HCT116 (cell line): ENCODE data around the gene HYOU1. TPM values are rescaled to one million over a fixed set of nuclear protein-coding genes. Genes with fewer than 3 reads are reported as not detected.
A peak's percentile ranks its signal among the peaks of the same experiment; 100 is the strongest.

Experiments used
- ATAC-seq: fragments of 200-7000 bp; cut with Tn5 transposase; 2 replicates; pipeline ENCODE4 v1.9.1; 2020; ENCODE audit warnings: mild to moderate bottlenecking, moderate library complexity
- BruUV-seq: library from RNA; stranded (reverse); fragments of 400-500 nt; replicated peaks from 2 replicates; lab custom pipeline; 2021; lab: Mats Ljungman, UMichigan
- CTCF ChIA-PET: fragments of 300-600 bp; sonication (Branson Sonifier 250); formaldehyde crosslinking; loops from one replicate; lab custom pipeline; 2021; ENCODE audit warnings: antibody characterized with exemption; lab: Charles Lee
- POLR2A ChIA-PET: fragments of 300-600, 350-600 bp; sonication (Branson Sonifier 250); formaldehyde crosslinking; loops from one replicate; lab custom pipeline; 2021; ENCODE audit warnings: antibody characterized with exemption; lab: Charles Lee
- RAD21 ChIA-PET, 2 experiments: fragments of 300-600 bp; sonication (Branson Sonifier 250); formaldehyde crosslinking; loops; one replicate each; lab custom pipeline; 2023; ENCODE audit warnings: low total read pairs in 2 of 2; ENCODE audit not compliant: uncharacterized antibody in 2 of 2, unreplicated experiment in 2 of 2, low non-redundant PET in 1 of 2; lab: Charles Lee
- DNase-seq: peaks from one replicate; pipeline ENCODE4 v3.0.0-alpha.2; 2010; ENCODE audit warnings: low read depth, low spot score
- H2AFZ ChIP-seq: fragments of 200-600 bp; shearing (Covaris generic), sonication (generic); 2 replicates; pipeline ENCODE4 v1.6.1; 2017; ENCODE audit warnings: low read depth, mixed run types, mixed read lengths, antibody characterized with exemption, low read length; ENCODE audit not compliant: poor library complexity, severe bottlenecking
- H3K27ac ChIP-seq: 2 replicates; pipeline ENCODE4 v1.5.1; 2012; ENCODE audit warnings: low read depth, low read length
- H3K27me3 ChIP-seq: fragments of 200-600 bp; sonication (generic); 2 replicates; pipeline ENCODE4 v1.6.1; 2016; ENCODE audit warnings: mixed run types, low read length, mixed read lengths; ENCODE audit not compliant: insufficient read depth
- H3K36me3 ChIP-seq, 2 experiments: fragments of 200-500 bp in 1 of 2; fragments of 200-600 bp in 1 of 2; sonication (Bioruptor generic) in 1 of 2; sonication (generic) in 1 of 2; 2 replicates each; pipeline versions ENCODE4 v1.5.1 to v1.6.1; 2014 to 2016; ENCODE audit warnings: low read length in 2 of 2, inconsistent platforms in 1 of 2, mixed read lengths in 1 of 2, mixed run types in 1 of 2; ENCODE audit not compliant: insufficient read depth in 2 of 2, control insufficient read depth in 1 of 2
- H3K4me1 ChIP-seq, 2 experiments: fragments of 200-600 bp in 1 of 2; sonication (generic) in 1 of 2; 2 replicates each; pipeline versions ENCODE4 v1.5.1 to v1.6.1; 2012 to 2017; ENCODE audit warnings: low read length in 2 of 2, inconsistent platforms in 1 of 2, mild to moderate bottlenecking in 1 of 2, mixed read lengths in 1 of 2, mixed run types in 1 of 2, moderate library complexity in 1 of 2; ENCODE audit not compliant: insufficient read depth in 2 of 2, control insufficient read depth in 1 of 2
- H3K4me2 ChIP-seq: fragments of 200-600 bp; sonication (generic); 2 replicates; pipeline ENCODE4 v1.6.1; 2017; ENCODE audit warnings: mixed run types, low read length, mixed read lengths
- H3K4me3 ChIP-seq, 2 experiments: fragments of 200-600 bp in 1 of 2; sonication (generic) in 1 of 2; replicated peaks in 1 of 2; 2 replicates each; pipeline ENCODE4 v1.5.1; 2011 to 2016; ENCODE audit warnings: low read length in 2 of 2, control low read depth in 1 of 2, low read depth in 1 of 2, mild to moderate bottlenecking in 1 of 2, mixed read lengths in 1 of 2, mixed run types in 1 of 2
- H3K79me2 ChIP-seq: fragments of 200-600 bp; sonication (generic); 2 replicates; pipeline ENCODE4 v1.6.1; 2017; ENCODE audit warnings: mild to moderate bottlenecking, mixed run types, low read length, moderate library complexity, mixed read lengths; ENCODE audit not compliant: insufficient read depth
- H3K9ac ChIP-seq: fragments of 200-600 bp; sonication (generic); 2 replicates; pipeline ENCODE4 v1.6.1; 2016; ENCODE audit warnings: low read length, mixed read lengths
- H3K9me2 ChIP-seq: fragments of 200-600 bp; sonication (generic), shearing (Covaris generic); 2 replicates; pipeline ENCODE4 v1.6.1; 2017; ENCODE audit warnings: mixed run types, mild to moderate bottlenecking, moderate library complexity; ENCODE audit not compliant: insufficient read depth
- H3K9me3 ChIP-seq, 2 experiments: fragments of 200-500 bp in 1 of 2; fragments of 200-600 bp in 1 of 2; sonication (Bioruptor generic) in 1 of 2; sonication (generic) in 1 of 2; 2 replicates each; pipeline ENCODE4 v1.6.1; 2014 to 2017; ENCODE audit warnings: low read length in 2 of 2, mixed read lengths in 2 of 2, inconsistent platforms in 1 of 2, low read depth in 1 of 2, mild to moderate bottlenecking in 1 of 2, mixed run types in 1 of 2, moderate library complexity in 1 of 2; ENCODE audit not compliant: control insufficient read depth in 1 of 2, insufficient read depth in 1 of 2
- H4K20me1 ChIP-seq: fragments of 200-600 bp; sonication (generic), shearing (Covaris generic); 2 replicates; pipeline ENCODE4 v1.6.1; 2017; ENCODE audit warnings: mixed run types, mild to moderate bottlenecking, moderate library complexity; ENCODE audit not compliant: insufficient read depth
- EZH2phosphoT487 ChIP-seq: fragments of 200-600 bp; IDR thresholded peaks from 2 replicates; pipeline ENCODE4 v1.6.1; 2018; ENCODE audit warnings: antibody characterized with exemption, borderline replicate concordance
- FOSL1 ChIP-seq: IDR thresholded peaks from 2 replicates; pipeline ENCODE4 v1.6.1; 2012; ENCODE audit warnings: low read depth
- JUND ChIP-seq: IDR thresholded peaks from 2 replicates; pipeline ENCODE4 v1.6.1; 2012
- RAD21 ChIP-seq: IDR thresholded peaks from 2 replicates; pipeline ENCODE4 v1.6.1; 2012; ENCODE audit warnings: low read depth, mild to moderate bottlenecking
- SIN3A ChIP-seq: IDR thresholded peaks from 2 replicates; pipeline ENCODE4 v1.6.1; 2012; ENCODE audit warnings: low read depth
- intact Hi-C: fragments of 100-400 bp; cut with micrococcal nuclease; formaldehyde crosslinking; loops from 2 replicates; pipeline ENCODE4 v1.10.0; 2022
- total RNA-seq: library from RNA; stranded (reverse); gene quantifications from one replicate; pipeline ENCODE4 v1.2.1, GENCODE V29; 2021; ENCODE audit not compliant: unreplicated experiment
- TF ChIP-seq, protein P1 (sequence below): IDR thresholded peaks from 2 replicates; pipeline ENCODE4 v1.6.1; 2011; ENCODE audit warnings: mild to moderate bottlenecking, low read length, moderate library complexity; ENCODE audit not compliant: insufficient replicate concordance; ENCODE audit errors: extremely low read depth
- TF ChIP-seq, protein P2 (sequence below): IDR thresholded peaks from 2 replicates; pipeline ENCODE4 v1.6.1; 2012
- TF ChIP-seq, protein P3 (sequence below), 3 experiments: fragments of 200-600 bp in 1 of 3; sonication (generic) in 1 of 3; IDR thresholded peaks in 2 of 3; conservative IDR thresholded peaks in 1 of 3; 2 replicates each; pipeline ENCODE4 v1.5.1; 2012 to 2017; ENCODE audit warnings: low read depth in 2 of 3, low read length in 2 of 3, antibody characterized with exemption in 1 of 3, borderline replicate concordance in 1 of 3, control low read depth in 1 of 3, mild to moderate bottlenecking in 1 of 3, mixed read lengths in 1 of 3, mixed run types in 1 of 3, moderate library complexity in 1 of 3; ENCODE audit not compliant: insufficient read depth in 1 of 3
- TF ChIP-seq, protein P4 (sequence below): IDR thresholded peaks from 2 replicates; pipeline ENCODE4 v1.6.1; 2012; ENCODE audit warnings: low read depth

HYOU1 gene
- total RNA-seq, 1 experiment from 2014 or later, result 181 TPM

DNA sequence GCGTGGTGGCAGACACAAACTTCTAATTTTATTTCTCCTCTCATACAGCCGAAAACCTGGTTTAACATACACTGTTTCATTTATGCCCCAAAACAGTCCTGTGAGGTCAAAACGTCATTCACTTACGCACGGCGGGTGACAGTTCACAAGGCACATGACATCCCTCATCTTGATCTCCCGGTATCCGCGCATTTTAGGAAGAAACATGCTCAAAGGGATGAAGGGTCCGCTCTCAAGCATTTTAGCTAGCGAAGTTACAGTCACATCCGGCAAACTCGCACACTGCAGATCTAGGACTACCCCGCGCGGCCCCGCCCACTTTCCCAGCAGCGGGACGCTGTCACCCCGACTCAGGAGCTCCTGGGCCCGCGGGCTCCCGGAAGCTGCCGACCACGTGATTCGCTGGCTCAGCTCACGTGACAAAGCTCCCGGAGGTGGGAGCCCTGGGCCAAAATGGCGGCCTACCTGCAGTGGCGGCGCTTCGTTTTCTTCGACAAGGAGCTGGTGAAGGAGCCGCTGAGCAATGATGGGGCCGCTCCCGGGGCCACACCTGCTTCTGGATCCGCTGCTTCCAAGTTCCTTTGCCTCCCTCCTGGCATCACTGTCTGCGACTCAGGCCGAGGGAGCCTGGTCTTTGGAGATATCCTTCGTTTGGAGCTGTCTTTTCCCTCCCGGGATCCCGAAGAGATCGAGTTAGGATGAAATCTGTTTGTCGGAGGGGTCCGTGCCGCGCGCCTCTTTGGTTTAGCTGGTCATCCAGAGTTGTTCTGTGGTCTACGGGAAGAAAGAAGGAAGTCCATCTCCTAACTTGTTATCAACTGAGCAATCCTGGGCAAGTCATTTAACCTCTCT, 10.6 kb upstream of the HYOU1 start, which contains the start of gene VPS11 (continued):
- TF ChIP-seq, protein P1, sequence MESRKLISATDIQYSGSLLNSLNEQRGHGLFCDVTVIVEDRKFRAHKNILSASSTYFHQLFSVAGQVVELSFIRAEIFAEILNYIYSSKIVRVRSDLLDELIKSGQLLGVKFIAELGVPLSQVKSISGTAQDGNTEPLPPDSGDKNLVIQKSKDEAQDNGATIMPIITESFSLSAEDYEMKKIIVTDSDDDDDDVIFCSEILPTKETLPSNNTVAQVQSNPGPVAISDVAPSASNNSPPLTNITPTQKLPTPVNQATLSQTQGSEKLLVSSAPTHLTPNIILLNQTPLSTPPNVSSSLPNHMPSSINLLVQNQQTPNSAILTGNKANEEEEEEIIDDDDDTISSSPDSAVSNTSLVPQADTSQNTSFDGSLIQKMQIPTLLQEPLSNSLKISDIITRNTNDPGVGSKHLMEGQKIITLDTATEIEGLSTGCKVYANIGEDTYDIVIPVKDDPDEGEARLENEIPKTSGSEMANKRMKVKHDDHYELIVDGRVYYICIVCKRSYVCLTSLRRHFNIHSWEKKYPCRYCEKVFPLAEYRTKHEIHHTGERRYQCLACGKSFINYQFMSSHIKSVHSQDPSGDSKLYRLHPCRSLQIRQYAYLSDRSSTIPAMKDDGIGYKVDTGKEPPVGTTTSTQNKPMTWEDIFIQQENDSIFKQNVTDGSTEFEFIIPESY, result peak; percentile 52
- TF ChIP-seq EZH2phosphoT487 (no peak), SIN3A (peak; percentile 97)
- TF ChIP-seq, protein P2, sequence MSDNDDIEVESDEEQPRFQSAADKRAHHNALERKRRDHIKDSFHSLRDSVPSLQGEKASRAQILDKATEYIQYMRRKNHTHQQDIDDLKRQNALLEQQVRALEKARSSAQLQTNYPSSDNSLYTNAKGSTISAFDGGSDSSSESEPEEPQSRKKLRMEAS, result peak; percentile 86

DNA sequence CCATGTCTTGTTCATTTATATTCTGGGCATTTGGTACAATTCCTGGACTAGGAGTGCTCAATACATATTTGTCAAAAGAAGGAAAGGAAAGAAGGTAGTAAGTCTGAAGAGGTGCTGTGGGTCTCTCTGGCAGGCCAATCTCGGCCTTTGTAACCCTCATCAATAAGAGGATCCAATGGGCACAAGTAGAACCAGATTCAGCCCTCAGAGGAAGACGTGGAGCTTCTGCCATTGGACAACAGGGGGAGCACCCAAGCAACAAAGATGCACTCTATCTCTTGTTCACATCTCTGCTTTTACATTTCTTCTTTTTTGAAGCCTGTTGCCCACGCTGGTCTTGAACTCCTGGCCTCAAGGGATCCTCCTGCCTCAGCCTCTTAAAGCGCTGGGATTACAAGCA, 8.4 kb upstream of the HYOU1 start:
- peaks cover 14% of the 10 kb centered on the region for H3K79me2 ChIP-seq
- H3K4me1 ChIP-seq, result peaks cover 9 to 21% of the 10 kb centered on the region in 2 experiments
- H3K36me3 ChIP-seq, result peaks cover 2 to 4% of the 10 kb centered on the region in 2 experiments; a peak in 3 of 4 replicates
- DNase-seq (no peak), ATAC-seq (peak; percentile 64)
- intact Hi-C loops, result no loop called here
- H3K4me2 ChIP-seq, result no peak overlapping the region
- H3K27me3 ChIP-seq, result no peaks in the 10 kb centered on the region
- CTCF ChIA-PET, result no interaction called here
- H3K9ac ChIP-seq, result no peak overlapping the region
- RAD21 ChIA-PET, result interaction anchor here in 1 of 2 experiments (1.0 kb wide), 1 partner anchor 273 kb away, joined by 3 read pairs; no protein-coding TSS in a partner anchor
- H3K27ac ChIP-seq, result no peak overlapping the region
- H3K9me2 ChIP-seq, result no peaks in the 10 kb centered on the region
- POLR2A ChIA-PET, result no interaction called here
- H3K4me3 ChIP-seq, result no peak overlapping the region
- no peaks in the 10 kb centered on the region for H4K20me1 ChIP-seq
- no peak overlapping the region for H2AFZ ChIP-seq
- TF ChIP-seq, protein P3, sequence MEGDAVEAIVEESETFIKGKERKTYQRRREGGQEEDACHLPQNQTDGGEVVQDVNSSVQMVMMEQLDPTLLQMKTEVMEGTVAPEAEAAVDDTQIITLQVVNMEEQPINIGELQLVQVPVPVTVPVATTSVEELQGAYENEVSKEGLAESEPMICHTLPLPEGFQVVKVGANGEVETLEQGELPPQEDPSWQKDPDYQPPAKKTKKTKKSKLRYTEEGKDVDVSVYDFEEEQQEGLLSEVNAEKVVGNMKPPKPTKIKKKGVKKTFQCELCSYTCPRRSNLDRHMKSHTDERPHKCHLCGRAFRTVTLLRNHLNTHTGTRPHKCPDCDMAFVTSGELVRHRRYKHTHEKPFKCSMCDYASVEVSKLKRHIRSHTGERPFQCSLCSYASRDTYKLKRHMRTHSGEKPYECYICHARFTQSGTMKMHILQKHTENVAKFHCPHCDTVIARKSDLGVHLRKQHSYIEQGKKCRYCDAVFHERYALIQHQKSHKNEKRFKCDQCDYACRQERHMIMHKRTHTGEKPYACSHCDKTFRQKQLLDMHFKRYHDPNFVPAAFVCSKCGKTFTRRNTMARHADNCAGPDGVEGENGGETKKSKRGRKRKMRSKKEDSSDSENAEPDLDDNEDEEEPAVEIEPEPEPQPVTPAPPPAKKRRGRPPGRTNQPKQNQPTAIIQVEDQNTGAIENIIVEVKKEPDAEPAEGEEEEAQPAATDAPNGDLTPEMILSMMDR (IDR thresholded peaks at IDR 0.05 in 2 of 3, conservative IDR thresholded peaks at IDR 0.05 in 1 of 3; ENCODE audit: borderline replicate concordance in 1 of 3, insufficient read depth in 1 of 3, low read depth in 2 of 3, low read length in 2 of 3), result peak; percentile 56 to 64 (median 58); a peak in 5 of 6 replicates
- TF ChIP-seq JUND, result no peak
- TF ChIP-seq RAD21, result peak; percentile 65
- TF ChIP-seq, protein P4, sequence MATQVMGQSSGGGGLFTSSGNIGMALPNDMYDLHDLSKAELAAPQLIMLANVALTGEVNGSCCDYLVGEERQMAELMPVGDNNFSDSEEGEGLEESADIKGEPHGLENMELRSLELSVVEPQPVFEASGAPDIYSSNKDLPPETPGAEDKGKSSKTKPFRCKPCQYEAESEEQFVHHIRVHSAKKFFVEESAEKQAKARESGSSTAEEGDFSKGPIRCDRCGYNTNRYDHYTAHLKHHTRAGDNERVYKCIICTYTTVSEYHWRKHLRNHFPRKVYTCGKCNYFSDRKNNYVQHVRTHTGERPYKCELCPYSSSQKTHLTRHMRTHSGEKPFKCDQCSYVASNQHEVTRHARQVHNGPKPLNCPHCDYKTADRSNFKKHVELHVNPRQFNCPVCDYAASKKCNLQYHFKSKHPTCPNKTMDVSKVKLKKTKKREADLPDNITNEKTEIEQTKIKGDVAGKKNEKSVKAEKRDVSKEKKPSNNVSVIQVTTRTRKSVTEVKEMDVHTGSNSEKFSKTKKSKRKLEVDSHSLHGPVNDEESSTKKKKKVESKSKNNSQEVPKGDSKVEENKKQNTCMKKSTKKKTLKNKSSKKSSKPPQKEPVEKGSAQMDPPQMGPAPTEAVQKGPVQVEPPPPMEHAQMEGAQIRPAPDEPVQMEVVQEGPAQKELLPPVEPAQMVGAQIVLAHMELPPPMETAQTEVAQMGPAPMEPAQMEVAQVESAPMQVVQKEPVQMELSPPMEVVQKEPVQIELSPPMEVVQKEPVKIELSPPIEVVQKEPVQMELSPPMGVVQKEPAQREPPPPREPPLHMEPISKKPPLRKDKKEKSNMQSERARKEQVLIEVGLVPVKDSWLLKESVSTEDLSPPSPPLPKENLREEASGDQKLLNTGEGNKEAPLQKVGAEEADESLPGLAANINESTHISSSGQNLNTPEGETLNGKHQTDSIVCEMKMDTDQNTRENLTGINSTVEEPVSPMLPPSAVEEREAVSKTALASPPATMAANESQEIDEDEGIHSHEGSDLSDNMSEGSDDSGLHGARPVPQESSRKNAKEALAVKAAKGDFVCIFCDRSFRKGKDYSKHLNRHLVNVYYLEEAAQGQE, result no peak
- TF ChIP-seq FOSL1, result no peak
- no peaks in the 10 kb centered on the region for H3K9me3 ChIP-seq
- TSS peak; percentile 27 for BruUV-seq
